HG02571 (cell line): ENCODE results near the gene SH3D21.

Experiments
- ATAC-seq: cut with Tn5 transposase; IDR thresholded peaks from one replicate; pipeline ENCODE4 v1.9.1; 2021; ENCODE audit warnings: mild to moderate bottlenecking, moderate library complexity; ENCODE audit not compliant: unreplicated experiment

Gene SH3D21

GRCh38 chr1:36354486-36354885, 48.3 kb downstream of the SH3D21 start:
- no peak for ATAC-seq

GRCh38 chr1:36355811-36356210, 49.6 kb downstream of the SH3D21 start:
- no peak for ATAC-seq

DNA sequence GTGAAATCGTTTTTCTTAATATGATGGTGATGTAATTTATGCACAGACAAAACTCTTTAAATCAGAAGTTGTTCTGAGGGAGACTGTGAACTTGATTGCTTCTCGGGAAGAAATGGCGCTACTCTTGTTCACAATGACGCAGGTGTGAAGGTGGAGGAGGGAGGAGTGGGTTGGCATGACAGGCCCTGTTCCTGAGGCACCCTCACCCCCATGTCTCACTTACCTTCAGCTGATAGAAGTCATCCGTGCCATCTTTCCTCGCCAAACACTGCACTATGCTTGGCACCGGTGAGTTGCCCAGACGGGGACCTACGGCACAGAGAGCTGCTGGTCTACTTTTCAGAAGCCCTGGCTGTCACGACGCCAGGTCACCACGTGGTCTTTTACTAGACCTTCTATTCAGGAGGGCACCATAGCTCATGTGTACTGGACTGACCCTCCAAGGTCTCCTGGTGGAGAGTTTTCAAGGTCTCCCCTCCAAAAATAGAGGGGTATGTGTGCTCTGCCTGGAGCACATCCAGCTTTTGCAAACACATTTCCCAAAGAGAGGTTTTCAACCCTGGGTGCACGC, 52.4 kb downstream of the SH3D21 start:
- ATAC-seq, result no peak

DNA sequence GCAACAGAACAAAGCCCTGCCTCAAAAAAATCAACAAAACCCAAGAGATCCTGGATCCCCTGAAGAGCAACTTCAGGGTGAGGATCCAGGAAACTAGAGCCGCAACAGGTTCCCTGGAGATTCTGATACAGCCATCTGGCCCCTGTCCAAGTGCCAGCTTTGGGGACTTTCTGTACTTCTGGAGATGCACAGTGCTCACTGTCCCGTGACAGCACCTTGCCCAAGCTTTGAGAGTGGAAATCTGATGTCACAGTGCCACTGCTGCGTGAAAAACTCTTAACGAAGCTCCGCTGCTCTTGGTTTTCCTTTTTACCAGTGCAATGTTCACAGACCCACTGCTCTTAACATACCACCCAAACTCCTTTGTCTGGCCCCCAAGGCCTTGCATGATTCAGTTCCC, 53.2 kb downstream of the SH3D21 start:
- ATAC-seq, result no peak

DNA sequence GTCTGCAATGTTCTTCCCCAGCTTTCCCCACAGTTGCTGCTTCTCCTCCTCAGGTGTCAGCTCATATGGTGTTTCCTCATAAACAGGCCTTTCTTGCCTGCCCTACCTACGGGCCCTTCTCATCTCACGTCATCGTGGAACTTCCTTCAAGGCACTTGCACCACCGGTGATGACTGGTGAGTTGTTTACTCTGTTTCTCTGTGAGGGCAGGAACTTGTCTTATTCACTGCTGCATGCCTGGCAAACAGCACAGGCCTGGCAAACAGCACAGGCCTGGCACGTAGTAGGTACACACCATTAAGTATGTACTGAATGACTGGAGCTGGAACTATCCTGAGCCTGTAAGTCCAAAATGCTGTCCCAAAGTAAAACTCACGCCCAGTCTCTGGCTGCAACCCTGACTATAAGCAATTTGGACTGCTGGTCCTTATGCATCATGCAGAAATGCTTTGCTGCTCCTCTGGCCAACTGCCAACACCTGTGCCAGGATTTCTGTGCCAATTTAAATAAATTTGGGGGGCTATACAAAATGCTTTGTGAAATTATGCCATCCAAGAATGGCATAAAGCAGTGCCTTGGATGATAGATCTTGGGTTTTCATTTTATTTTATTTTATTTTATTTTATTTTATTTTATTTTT, 53.9 kb downstream of the SH3D21 start:
- no peak for ATAC-seq

DNA sequence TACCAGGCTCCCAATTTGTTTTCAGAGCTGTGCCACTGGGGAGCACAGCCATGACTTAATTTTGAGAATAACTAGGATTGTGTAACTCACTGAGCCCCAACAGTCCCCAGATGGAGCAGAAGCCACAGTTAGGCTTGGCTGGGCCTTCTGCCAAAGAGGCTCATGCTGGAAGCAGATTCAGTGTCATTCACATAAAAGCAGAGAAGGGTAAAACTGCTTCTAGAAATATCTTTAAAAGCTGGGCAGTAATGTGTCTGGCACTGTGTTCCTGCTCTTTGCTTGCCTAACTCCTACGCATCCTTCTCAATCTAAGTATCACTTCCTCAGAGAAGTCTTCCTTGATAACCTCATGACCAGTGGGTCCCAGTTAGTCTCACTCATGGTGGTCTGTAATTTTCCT, 59.2 kb downstream of the SH3D21 start:
- no peak for ATAC-seq

DNA sequence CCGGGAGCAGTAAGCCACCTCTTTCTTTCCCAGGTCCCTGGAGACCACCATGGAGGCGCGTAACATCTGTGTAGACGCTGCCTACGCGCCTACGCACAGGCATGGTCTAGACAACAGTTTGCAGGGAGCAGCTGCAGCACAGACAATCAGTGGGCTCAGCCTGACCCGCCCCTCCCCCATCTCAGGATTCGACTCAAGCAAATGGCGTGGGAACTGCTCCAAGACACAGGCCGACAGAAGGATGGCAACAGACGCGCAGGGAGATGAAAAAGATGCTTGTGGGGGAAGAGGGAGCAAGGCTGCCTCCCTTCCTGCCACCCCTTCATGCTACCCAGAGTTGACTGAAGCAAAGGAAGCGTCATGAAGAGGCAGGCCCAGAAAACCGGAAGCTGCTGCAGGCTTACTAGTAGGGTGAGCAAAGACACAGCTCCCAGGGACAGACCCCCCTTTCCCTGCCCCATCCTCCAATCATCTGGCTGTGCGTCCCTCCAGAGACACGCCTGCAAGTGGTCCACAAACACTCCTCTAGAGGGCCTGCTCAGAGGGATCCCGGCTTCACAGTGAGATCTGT, 60.0 kb downstream of the SH3D21 start:
- no peak for ATAC-seq

- no peak for ATAC-seq
Measured at GRCh38 chr1:36367066-36367465, 60.9 kb downstream of the SH3D21 start.

DNA sequence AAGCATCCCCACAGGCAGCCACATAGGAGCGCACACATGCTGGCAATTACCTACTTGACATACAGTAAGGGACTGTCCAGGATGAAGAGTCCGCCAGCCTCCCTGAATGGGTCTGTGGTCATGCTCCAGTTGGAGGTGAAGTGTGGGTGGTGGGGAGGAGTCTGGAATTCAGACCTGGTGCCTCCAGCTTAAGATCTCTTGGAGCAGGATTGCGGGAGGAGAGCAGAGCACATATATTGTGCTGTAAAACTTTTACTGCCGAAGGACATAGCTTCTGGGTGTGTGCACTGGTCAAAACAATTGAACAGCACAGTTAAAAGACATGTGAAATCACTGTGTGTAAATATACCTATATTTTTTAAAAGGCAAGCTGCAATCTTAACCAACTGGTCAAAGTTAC, 61.6 kb downstream of the SH3D21 start:
- ATAC-seq, result no peak

GRCh38 chr1:36369061-36369861, 63.1 kb downstream of the SH3D21 start:
- no peak for ATAC-seq
